ENCODE data around the gene MPP2.
"Not testable (repeated sequence)": the region's sequence is repeated elsewhere in the genome, so short reads cannot be mapped to it uniquely, and the experiment has no call there.

MPP2 gene

GRCh38 chr17:43845766-43846165 is 61.6 kb downstream of the MPP2 start:
- DNase-seq (ENCODE audit: low spot score) = no peak

GRCh38 chr17:43844241-43844640 is 63.1 kb downstream of the MPP2 start:
- no peak for DNase-seq (ENCODE audit: low spot score)

- DNase-seq (ENCODE audit: low spot score) = no peak
Measured at GRCh38 chr17:43842975-43843325, 64.4 kb downstream of the MPP2 start.

GRCh38 chr17:43842091-43842974 is 65.0 kb downstream of the MPP2 start:
- not testable (repeated sequence) for DNase-seq (ENCODE audit: low spot score)

- DNase-seq (ENCODE audit: low spot score) = no peak
Measured at GRCh38 chr17:43841282-43841681, 66.1 kb downstream of the MPP2 start.

- no peak for DNase-seq (ENCODE audit: low spot score)
Measured at GRCh38 chr17:43840814-43841213, 66.5 kb downstream of the MPP2 start.

- no peak for DNase-seq (ENCODE audit: low spot score)
Measured at GRCh38 chr17:43839670-43840108, 67.6 kb downstream of the MPP2 start.

- DNase-seq (ENCODE audit: low spot score) = no peak
Measured at GRCh38 chr17:43834106-43834505, 73.2 kb downstream of the MPP2 start.

- peak; percentile 79 for DNase-seq (ENCODE audit: low spot score)
Measured at GRCh38 chr17:43832976-43833829, 74.1 kb downstream of the MPP2 start, which contains the start of gene MPP3. MPP3 (minus strand) TSS chr17:43833146; CDS start chr17:43831906, 1,240 bp downstream.

- no peak for DNase-seq (ENCODE audit: low spot score)
Measured at GRCh38 chr17:43832168-43832975, 75.0 kb downstream of the MPP2 start.

GRCh38 chr17:43831633-43832032 is 75.7 kb downstream of the MPP2 start:
- no peak for DNase-seq (ENCODE audit: low spot score)

GRCh38 chr17:43830510-43831140 is 76.7 kb downstream of the MPP2 start:
- DNase-seq (ENCODE audit: low spot score) = no peak

- DNase-seq (ENCODE audit: low spot score) = no peak
Measured at GRCh38 chr17:43829738-43830137, 77.6 kb downstream of the MPP2 start.

- DNase-seq (ENCODE audit: low spot score) = no peak
Measured at GRCh38 chr17:43827596-43827995, 79.7 kb downstream of the MPP2 start.

- no peak for DNase-seq (ENCODE audit: low spot score)
Measured at GRCh38 chr17:43826206-43826605, 81.1 kb downstream of the MPP2 start.

- DNase-seq (ENCODE audit: low spot score) = no peak
Measured at GRCh38 chr17:43825567-43825966, 81.8 kb downstream of the MPP2 start.

All from ecto neural progenitor cell (in vitro differentiated cells).